Thyroid gland (tissue), 4 donors: ENCODE data around the gene AAK1. TPM values are rescaled to one million over a fixed set of nuclear protein-coding genes. Genes with fewer than 3 reads are reported as not detected.

Experiments used
- DNase-seq, 2 donors: peaks; one replicate each; pipeline ENCODE4 v3.0.0-alpha.2; 2019
- H3K27ac ChIP-seq, 3 donors: fragments of 200-600 bp; sonication (generic); 1 replicate in 2 of 3; 2 replicates in 1 of 3; pipeline ENCODE4 v1.5.1; 2016 to 2019; ENCODE audit warnings: mild to moderate bottlenecking in 1 of 3, moderate library complexity in 1 of 3
- H3K27me3 ChIP-seq: fragments of 200-600 bp; sonication (generic); one replicate; pipeline ENCODE4 v1.5.1; 2019
- H3K36me3 ChIP-seq, 2 donors: fragments of 200-600 bp; sonication (generic); one replicate each; pipeline ENCODE4 v1.5.1; 2016 to 2019
- H3K4me1 ChIP-seq, 2 donors: fragments of 200-600 bp; sonication (generic); one replicate each; pipeline ENCODE4 v1.5.1; 2017 to 2019
- H3K4me3 ChIP-seq, 3 donors: fragments of 200-600 bp; sonication (generic); replicated peaks in 1 of 3; 1 replicate in 2 of 3; 2 replicates in 1 of 3; pipeline ENCODE4 v1.5.1; 2016; ENCODE audit warnings: mild to moderate bottlenecking in 1 of 3
- H3K9me3 ChIP-seq: fragments of 200-600 bp; sonication (generic); one replicate; pipeline ENCODE4 v1.5.1; 2017
- POLR2A ChIP-seq, 2 donors: fragments of 450-650 bp; IDR thresholded peaks; one replicate each; pipeline ENCODE4 v1.6.1; 2017; ENCODE audit warnings: antibody characterized with exemption in 2 of 2, mild to moderate bottlenecking in 2 of 2, moderate library complexity in 1 of 2
- WGBS, 2 donors: methylation state at CpG; one replicate each; pipeline ENCODE4 v1.1.5; 2017; 5-methylcytosine and 5-hydroxymethylcytosine counted together
- intact Hi-C: fragments of 100-400 bp; cut with DNase I; formaldehyde crosslinking; loops from one replicate; pipeline ENCODE4 v1.15.1; 2023
- total RNA-seq, 4 donors: library from RNA; depleted of rRNA; stranded (reverse); fragments of >200 nt; gene quantifications; one replicate each; pipeline ENCODE4 v1.2.3, GENCODE V29; 2016
- TF ChIP-seq, protein P1 (sequence below), 6 experiments: fragments of 200-600 bp in 3 of 6; fragments of 450-650 bp in 3 of 6; sonication (generic) in 3 of 6; IDR thresholded peaks; one replicate each; pipeline ENCODE4 v1.5.1; 2016 to 2019; ENCODE audit warnings: antibody characterized with exemption in 6 of 6, mild to moderate bottlenecking in 2 of 6, inconsistent platforms in 1 of 6, moderate library complexity in 1 of 6

Gene AAK1
- total RNA-seq, 4 donors from 2014 or later, result 82.0 to 174 (median 144) TPM

DNA sequence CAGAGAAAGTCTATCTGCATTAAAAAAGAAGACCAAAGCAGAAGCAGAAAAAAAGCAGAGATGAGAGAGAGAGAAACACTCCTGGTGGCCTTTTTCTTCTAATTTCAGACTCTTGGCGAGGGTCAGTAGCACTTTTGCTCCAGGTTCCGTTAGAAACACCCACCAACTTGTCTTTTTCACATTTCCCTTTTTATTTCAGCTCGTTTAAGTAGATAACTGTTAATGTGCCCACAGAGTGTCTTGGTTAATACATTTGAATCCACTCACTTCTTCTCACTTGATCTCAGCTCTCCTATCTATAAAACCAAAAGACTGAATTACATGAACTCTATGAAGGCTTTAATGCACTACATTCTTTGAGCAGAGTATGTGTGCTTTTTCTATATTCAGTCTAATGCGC is 63.1 kb downstream of the AAK1 start:
- Histone ChIP-seq H3K4me1 (peaks cover 74% of the 10 kb centered on the region in 2 donors), H3K27ac (peak overlapping the region; percentile 20 to 98 (median 89)), H3K27me3 (no peaks in the 10 kb centered on the region), H3K4me3 (no peak overlapping the region), H3K9me3 (no peaks in the 10 kb centered on the region), H3K36me3 (no peaks in the 10 kb centered on the region)
- 88 to 92% methylated on average over 4 of the region's 4 CpGs for WGBS, 2 donors
- intact Hi-C loops, result no loop called here
- no peak for DNase-seq
- no peak for TF ChIP-seq POLR2A (IDR thresholded peaks at IDR 0.05)
- TF ChIP-seq, protein P1, sequence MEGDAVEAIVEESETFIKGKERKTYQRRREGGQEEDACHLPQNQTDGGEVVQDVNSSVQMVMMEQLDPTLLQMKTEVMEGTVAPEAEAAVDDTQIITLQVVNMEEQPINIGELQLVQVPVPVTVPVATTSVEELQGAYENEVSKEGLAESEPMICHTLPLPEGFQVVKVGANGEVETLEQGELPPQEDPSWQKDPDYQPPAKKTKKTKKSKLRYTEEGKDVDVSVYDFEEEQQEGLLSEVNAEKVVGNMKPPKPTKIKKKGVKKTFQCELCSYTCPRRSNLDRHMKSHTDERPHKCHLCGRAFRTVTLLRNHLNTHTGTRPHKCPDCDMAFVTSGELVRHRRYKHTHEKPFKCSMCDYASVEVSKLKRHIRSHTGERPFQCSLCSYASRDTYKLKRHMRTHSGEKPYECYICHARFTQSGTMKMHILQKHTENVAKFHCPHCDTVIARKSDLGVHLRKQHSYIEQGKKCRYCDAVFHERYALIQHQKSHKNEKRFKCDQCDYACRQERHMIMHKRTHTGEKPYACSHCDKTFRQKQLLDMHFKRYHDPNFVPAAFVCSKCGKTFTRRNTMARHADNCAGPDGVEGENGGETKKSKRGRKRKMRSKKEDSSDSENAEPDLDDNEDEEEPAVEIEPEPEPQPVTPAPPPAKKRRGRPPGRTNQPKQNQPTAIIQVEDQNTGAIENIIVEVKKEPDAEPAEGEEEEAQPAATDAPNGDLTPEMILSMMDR (IDR thresholded peaks at IDR 0.05), result no peak

- TF ChIP-seq, protein P1 (IDR thresholded peaks at IDR 0.05), result no peak
- TF ChIP-seq POLR2A (IDR thresholded peaks at IDR 0.05), result no peak
- no peak for DNase-seq
- H3K27me3 ChIP-seq, result no peaks in the 10 kb centered on the region
- H3K9me3 ChIP-seq, result no peaks in the 10 kb centered on the region
- H3K36me3 ChIP-seq, result no peaks in the 10 kb centered on the region
- intact Hi-C loops, result no loop called here
- no peak overlapping the region for H3K4me3 ChIP-seq
- peaks cover 64 to 65% of the 10 kb centered on the region in 2 donors for H3K4me1 ChIP-seq
- H3K27ac ChIP-seq, result peak overlapping the region; percentile 60 to 98 (median 89)
- WGBS, 2 donors, result 97 to 98% methylated on average over 3 of the region's 3 CpGs
These were observed 64.0 kb downstream of the AAK1 start for GRCh38 chr2:69579536-69579935.

DNA sequence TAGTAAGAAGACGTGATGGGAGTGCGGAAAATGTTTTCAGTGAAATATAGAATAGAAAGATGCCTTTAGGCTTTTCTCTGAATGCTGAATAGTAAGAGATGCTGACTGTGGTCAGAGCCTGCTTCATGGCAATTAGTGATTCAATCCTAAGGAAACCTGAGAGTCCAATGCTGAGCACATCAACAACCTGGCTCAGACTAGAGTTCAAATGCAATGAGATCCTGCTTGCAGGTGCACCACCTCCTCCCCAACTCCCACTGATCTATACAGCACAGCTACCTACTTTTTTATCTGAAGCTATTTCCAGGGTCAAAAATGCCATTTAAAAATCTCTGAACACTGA is 65.4 kb downstream of the AAK1 start:
- Histone ChIP-seq H3K27ac (peak overlapping the region; percentile 60 to 98 (median 68)), H3K9me3 (no peaks in the 10 kb centered on the region), H3K4me1 (peaks cover 60 to 61% of the 10 kb centered on the region in 2 donors), H3K4me3 (no peak overlapping the region), H3K36me3 (no peaks in the 10 kb centered on the region), H3K27me3 (no peaks in the 10 kb centered on the region)
- DNase-seq, result no peak
- 94 to 95% methylated on average over 2 of the region's 2 CpGs for WGBS, 2 donors
- intact Hi-C loops, result no loop called here
- no peak for TF ChIP-seq POLR2A (IDR thresholded peaks at IDR 0.05)
- TF ChIP-seq, protein P1 (IDR thresholded peaks at IDR 0.05), result no peak

- WGBS, 2 donors, result 77 to 84% methylated on average over 5 of the region's 5 CpGs
These were observed 65.9 kb downstream of the AAK1 start for GRCh38 chr2:69577467-69578197.

DNA sequence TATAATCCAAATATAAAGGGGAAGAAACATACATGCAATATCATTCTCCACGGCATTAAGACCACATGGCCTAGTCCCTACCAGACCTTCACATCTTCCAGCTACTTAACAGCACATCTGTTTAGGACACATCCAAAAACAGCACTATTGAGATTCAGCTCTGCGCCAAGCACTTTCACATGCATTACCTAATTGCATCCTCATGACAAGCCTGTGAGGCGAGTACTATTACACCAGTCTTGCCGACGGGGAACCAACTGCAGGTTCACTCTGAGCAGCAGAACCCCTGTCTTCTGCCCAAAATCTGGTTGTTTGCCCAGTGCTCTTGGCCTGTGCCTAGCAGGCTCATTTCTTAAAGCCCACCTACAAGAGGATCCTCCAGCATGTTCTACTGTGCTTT is 66.7 kb downstream of the AAK1 start:
- Histone ChIP-seq H3K27ac (peak overlapping the region in 2 of 3 donors; percentile 68 to 98), H3K27me3 (no peaks in the 10 kb centered on the region), H3K4me1 (peaks cover 60 to 61% of the 10 kb centered on the region in 2 donors), H3K4me3 (no peak overlapping the region), H3K36me3 (no peaks in the 10 kb centered on the region), H3K9me3 (no peaks in the 10 kb centered on the region)
- TF ChIP-seq, protein P1 (IDR thresholded peaks at IDR 0.05), result no peak
- TF ChIP-seq POLR2A (IDR thresholded peaks at IDR 0.05), result no peak
- intact Hi-C loops, result no loop called here
- no peak for DNase-seq
- 96 to 97% methylated on average over 4 to 5 of the region's 5 CpGs for WGBS, 2 donors

More at GRCh38 chr2:69577467-69578197, 65.9 kb downstream of the AAK1 start:
- peak in 1 of 2 donors; percentile 41 for DNase-seq
- H3K4me3 ChIP-seq, result no peak overlapping the region
- H3K4me1 ChIP-seq, result peaks cover 60 to 61% of the 10 kb centered on the region in 2 donors
- no peaks in the 10 kb centered on the region for H3K9me3 ChIP-seq
- no peaks in the 10 kb centered on the region for H3K36me3 ChIP-seq
- no peaks in the 10 kb centered on the region for H3K27me3 ChIP-seq
- intact Hi-C loops, result no loop called here
- no peak for TF ChIP-seq POLR2A (IDR thresholded peaks at IDR 0.05)
- TF ChIP-seq, protein P1 (IDR thresholded peaks at IDR 0.05), result no peak
- peak overlapping the region; percentile 60 to 98 (median 68) for H3K27ac ChIP-seq
